Fibroblast of skin of left biceps (primary cell): Measurements from ENCODE around the gene SDK2.

Experiments
- DNase-seq, 2 experiments: peaks; one replicate each; pipeline ENCODE4 v3.0.0-alpha.2; 2013; ENCODE audit warnings: low read depth in 2 of 2

Gene SDK2

GRCh38 chr17:73368085-73368631 lies 276.1 kb downstream of the SDK2 start:
- DNase-seq: no peak

DNA sequence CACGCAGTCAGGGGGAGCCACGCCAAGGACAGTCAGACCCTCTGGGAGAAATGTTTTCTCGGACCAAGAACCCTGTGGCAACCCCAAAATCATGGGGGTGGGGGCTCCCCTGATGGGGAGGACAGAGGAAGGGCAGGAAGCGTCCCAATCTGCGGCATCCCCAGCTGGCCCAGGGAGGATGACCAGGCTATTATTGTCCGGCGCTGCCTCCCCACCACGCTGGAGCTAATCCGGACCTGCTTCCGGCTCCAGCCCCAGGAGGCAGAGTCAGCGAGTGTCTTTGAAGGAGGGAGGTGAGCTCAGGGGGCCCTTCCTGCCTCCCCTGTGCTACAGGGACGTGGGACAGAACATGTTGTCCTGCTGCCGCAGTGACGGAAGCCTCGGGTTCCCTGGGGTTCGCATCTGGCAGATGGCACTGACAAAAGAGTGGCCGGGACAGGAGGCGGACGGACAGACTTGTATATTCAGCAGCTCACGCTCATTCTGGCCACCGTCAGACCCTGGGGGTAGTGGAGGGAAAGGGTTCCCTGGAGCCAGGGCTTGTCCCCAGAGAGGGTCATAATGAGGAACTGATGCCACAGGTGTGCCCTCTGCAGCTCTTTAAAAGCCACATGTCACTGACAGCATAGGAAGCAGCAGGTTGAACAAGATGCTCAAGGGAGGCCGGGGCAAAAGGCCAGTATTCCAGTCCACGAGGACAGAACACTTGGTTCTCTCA lies 278.2 kb downstream of the SDK2 start:
- DNase-seq: no peak

DNA sequence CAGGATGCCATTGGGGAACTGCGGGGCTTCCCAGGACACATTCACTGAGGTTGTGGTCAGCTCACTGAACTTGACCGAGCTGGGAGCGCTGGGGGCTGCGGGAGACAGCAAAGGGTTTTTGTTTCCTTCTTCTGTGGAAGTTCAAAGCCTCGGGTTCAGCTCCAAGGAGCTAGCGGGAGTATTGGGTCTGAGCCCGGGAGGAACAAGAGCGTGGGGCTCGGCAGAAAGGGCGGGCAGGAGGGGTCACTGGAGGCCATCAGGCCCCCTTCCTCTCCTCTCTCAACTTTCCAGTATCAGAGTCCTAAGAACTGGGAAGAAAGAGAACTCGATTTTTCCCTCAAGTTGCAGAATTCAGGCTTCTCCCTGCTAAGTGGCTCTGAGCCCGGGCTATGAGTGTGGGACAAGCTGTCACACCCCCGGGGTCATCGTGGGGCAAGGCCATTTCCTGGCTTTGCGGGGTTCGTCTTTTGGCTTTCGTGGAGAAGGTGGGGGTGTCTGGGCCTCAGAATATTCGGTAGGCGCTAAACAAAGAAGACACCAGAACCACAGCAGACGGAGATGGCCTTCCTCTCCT lies 278.9 kb downstream of the SDK2 start:
- DNase-seq: no peak

DNA sequence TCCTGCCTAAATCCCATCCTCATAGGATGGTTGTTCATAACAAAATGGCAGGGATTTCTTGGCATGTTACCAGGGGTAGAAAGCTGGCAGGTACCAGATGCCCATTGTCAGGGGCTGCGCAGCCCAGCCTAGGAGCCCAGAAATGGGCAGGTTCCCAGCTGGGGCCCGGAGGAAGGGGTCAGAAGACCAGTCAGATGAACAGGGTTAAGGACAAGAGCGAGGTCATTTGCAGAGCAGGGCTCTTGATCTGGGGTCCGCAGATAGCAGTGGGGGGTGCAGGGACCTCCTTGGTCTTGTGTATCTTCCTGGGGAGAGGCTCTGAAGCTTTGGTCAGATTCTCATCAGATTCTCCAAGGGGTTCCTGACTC lies 280.1 kb downstream of the SDK2 start:
- DNase-seq: no peak

- no peak for DNase-seq
Observed at GRCh38 chr17:73363442-73364154, 280.6 kb downstream of the SDK2 start.

DNA sequence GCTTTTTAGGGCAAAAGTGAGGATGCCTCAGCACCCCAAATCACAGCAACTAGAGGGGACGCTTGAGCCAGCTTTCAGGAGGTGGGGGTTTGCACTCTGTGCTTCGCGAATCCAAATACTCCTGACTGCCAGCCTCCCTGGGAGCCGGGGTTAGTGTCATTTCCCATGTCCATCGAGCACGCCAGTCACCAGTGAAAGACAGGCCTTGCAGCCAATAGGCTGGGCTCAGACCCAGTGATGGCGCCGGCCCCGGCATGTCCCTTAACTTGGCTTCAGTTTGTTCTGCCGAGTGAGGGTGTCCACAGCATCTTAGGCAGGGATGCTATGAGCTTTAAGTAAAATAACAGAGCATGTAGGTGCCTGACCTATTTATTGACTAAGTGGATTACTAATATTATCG lies 281.5 kb downstream of the SDK2 start:
- no peak for DNase-seq

GRCh38 chr17:73360961-73361761 lies 283.1 kb downstream of the SDK2 start:
- DNase-seq: no peak

- no peak for DNase-seq
Observed at GRCh38 chr17:73359987-73360410, 284.2 kb downstream of the SDK2 start.

DNA sequence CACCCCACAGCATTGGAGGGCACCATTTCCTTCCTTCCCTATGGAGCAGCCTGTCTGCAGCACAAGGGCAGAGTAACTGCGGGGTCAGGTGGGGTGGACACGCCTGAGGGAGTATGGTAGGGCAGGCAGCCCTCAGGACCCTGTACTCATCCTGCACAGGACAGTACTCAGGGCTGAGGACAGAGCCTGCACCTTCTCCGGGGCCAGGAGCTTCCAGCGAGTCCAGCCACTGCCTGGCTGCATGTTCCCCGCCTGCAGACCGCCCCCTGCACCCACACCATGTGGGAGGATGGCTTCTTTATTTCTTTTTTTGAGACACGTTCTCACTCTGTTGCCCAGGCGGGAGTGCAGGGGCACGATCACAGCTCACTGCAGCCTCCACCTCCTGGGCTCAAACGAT lies 284.9 kb downstream of the SDK2 start:
- DNase-seq: no peak

DNA sequence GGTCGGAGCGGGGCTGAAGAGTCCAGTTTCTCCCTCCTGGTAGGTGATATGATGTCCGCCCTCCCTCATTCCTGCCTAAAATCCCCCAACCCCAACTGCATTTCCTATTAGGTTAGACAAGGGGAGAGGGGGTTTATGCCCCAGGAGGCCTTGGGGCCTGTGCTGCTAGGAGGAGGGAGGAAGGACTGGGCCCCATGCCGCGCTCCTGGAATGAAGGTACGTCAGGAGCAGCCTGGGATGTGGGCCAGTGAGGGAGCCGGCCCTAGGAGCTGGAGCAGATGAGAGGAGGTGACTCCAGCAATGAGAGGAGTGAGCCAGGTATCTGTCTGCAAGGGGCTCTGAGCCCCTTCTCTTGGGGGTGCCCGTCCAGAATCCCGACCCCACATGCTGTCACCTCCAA lies 285.6 kb downstream of the SDK2 start:
- DNase-seq: no peak

DNA sequence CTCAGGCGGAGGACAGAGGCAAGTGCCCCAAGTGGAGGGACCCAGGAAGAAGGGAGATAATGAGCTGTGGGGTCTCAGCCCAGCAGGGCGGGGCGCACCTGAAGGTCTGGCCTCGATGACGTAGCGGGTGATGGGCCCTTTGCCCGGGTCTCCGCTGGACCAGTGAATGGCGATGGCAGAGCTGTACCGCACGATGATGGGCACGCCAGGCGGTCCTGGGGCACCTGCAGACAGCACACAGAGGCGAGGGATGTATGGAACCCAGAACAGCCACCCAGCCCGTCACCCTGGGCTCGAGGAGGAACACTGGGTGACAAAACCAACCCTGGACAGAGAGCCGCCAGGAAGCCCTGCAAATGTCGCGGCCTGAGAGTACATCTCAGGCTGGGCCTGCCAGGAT lies 286.3 kb downstream of the SDK2 start:
- DNase-seq: no peak

GRCh38 chr17:73357318-73357717 lies 286.9 kb downstream of the SDK2 start:
- DNase-seq: no peak

DNA sequence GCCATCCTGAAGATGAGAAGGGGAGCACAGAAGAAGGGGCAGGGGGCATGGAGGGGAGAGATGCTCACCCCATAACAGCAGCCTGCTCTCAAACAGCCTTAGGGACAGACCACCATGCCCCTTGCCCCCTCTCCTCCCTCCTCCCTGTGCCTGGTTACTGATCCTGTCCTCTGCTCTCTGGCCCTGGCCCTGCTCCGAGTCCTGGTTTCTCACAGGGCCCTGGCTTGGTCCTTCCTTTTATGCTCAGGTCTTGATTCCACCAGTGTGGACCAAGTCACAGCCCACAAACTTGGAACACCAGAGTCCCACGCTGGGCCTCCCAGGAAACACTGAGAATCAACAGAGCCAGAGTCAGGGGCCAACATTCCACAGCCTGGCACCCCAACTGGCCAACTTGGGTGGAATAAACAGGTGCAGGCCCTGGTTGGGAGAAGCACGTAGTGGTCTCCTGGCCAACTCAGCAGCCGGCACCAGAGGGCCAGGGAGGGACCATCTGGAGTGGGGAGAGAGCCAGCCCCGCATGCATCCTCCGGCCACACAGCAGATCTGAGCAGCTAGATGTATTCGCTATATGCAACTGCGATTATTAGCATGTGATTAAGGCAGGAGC lies 287.6 kb downstream of the SDK2 start:
- no peak for DNase-seq

- DNase-seq: no peak
Observed at GRCh38 chr17:73354423-73355284, 289.6 kb downstream of the SDK2 start.

- no peak for DNase-seq
Observed at GRCh38 chr17:73352261-73352660, 292.0 kb downstream of the SDK2 start.

DNA sequence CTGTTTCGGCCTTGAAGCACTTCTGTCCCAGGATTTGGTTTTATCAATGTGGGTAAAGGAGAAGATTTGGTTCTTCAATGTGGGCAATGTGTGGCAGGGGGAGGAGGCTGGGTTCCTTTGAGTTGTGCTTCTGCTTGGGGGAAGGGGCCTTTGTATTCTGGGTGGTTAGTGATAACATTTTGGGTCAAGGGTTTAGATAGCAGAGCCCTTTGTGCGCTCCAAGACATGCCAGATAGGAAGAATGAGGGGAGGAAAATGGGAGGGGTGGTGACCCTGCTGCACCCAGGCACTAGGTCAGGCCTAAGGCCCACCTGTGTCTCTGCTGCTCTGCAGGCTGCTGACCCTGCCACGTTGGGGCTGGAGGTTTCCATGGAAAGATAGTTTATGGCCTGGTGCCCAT lies 292.5 kb downstream of the SDK2 start:
- no peak for DNase-seq

- DNase-seq: no peak
Observed at GRCh38 chr17:73350864-73351263, 293.4 kb downstream of the SDK2 start.

- DNase-seq: no peak
Observed at GRCh38 chr17:73349647-73350046, 294.6 kb downstream of the SDK2 start.

DNA sequence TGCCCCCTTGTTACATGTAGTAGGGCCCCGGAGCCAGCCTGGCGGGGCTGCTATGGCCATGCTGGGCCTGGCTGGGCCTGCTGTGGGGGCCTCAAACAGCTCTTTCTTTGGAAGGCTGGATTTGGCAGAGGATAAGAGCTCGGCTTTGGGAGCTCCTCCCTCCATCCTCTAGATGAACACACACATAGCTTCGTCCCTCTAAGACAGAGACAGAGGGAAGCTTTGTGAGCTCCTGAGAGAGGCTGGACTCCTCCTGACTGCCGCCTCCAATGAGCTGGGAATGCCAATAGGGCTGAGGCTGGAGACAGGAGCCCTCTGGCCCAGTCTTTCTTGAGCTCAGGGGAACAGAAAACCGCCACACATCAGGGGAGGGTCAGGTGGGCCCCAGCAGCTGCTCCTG lies 295.1 kb downstream of the SDK2 start:
- no peak for DNase-seq

DNA sequence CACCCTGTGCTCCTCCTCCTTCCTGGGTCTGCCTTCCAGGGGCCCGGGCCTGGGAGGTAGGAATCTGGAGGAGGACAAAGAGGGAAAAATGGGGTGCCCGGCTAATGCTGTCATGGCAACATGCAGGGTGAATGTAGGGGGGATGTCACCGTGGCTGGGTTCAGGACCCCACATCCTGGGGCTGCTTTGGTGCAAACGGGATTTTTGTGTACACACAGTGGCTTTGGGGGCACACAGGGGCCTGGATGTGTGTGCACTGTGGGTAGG lies 295.5 kb downstream of the SDK2 start:
- no peak for DNase-seq
